NB4 (cell line): ENCODE data around the gene IVNS1ABP.

Experiments used
- MAX ChIP-seq: IDR thresholded peaks from 2 replicates; pipeline ENCODE4 v1.6.1; 2011; ENCODE audit warnings: low read depth, low read length
- POLR2A ChIP-seq: IDR thresholded peaks from 2 replicates; pipeline ENCODE4 v1.6.1; 2011; ENCODE audit warnings: mild to moderate bottlenecking; ENCODE audit not compliant: insufficient read length; ENCODE audit errors: extremely low read depth
- TF ChIP-seq, protein P1 (sequence below): IDR thresholded peaks from one replicate; pipeline ENCODE4 v1.5.1; 2012; ENCODE audit warnings: low read depth, low read length

DNA sequence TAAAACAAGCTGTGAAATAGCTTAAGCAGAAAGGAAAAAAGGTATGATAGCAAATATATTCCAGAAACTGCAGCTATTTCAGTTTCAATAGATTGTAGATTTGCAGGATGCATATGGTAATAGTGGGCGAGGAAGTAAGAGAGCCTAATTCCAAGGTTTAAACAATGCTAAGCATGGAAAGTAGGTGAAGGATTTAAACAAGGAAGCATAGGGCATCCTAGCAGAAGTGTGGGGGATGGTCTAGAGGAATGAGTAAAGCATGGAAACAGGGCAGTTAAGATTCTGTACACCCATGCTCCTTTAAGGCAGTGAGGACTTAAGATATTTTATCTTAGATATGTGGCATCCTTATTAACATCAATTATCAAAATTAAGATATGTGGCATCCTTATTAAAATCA, 2.6 kb downstream of the IVNS1ABP start:
- TF ChIP-seq POLR2A: no peak
- TF ChIP-seq, protein P1, sequence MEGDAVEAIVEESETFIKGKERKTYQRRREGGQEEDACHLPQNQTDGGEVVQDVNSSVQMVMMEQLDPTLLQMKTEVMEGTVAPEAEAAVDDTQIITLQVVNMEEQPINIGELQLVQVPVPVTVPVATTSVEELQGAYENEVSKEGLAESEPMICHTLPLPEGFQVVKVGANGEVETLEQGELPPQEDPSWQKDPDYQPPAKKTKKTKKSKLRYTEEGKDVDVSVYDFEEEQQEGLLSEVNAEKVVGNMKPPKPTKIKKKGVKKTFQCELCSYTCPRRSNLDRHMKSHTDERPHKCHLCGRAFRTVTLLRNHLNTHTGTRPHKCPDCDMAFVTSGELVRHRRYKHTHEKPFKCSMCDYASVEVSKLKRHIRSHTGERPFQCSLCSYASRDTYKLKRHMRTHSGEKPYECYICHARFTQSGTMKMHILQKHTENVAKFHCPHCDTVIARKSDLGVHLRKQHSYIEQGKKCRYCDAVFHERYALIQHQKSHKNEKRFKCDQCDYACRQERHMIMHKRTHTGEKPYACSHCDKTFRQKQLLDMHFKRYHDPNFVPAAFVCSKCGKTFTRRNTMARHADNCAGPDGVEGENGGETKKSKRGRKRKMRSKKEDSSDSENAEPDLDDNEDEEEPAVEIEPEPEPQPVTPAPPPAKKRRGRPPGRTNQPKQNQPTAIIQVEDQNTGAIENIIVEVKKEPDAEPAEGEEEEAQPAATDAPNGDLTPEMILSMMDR: no peak
- TF ChIP-seq MAX: no peak
